BE2C (cell line): ENCODE results near the gene AGPAT2.

Experiments
- DNase-seq: peaks from one replicate; pipeline ENCODE4 v3.0.0-alpha.2; 2020
- H3K27me3 ChIP-seq: fragments of 250-450 bp; sonication (Bioruptor Pico); 2 replicates; pipeline ENCODE4 v1.5.1; 2020; ENCODE audit warnings: mild to moderate bottlenecking
- H3K36me3 ChIP-seq: fragments of 250-450 bp; sonication (Bioruptor Pico); 2 replicates; pipeline ENCODE4 v1.5.1; 2020; ENCODE audit warnings: mild to moderate bottlenecking
- H3K4me1 ChIP-seq: fragments of 250-450 bp; sonication (Bioruptor Pico); 2 replicates; pipeline ENCODE4 v1.5.1; 2020
- H3K4me3 ChIP-seq: 2 replicates; pipeline ENCODE4 v1.5.1; 2011; ENCODE audit warnings: low read depth, low read length
- H3K9me3 ChIP-seq: fragments of 250-450 bp; sonication (Bioruptor Pico); 2 replicates; pipeline ENCODE4 v1.5.1; 2020
- CTCF ChIP-seq: IDR thresholded peaks from 2 replicates; pipeline ENCODE4 v1.5.1; 2012; ENCODE audit warnings: mild to moderate bottlenecking, low read depth, low read length

Gene AGPAT2

GRCh38 chr9:136650021-136650420 is 37.2 kb downstream of the AGPAT2 start:
- Histone ChIP-seq H3K9me3 (no peaks in the 10 kb centered on the region), H3K36me3 (no peaks in the 10 kb centered on the region), H3K4me1 (peaks cover 12% of the 10 kb centered on the region), H3K27me3 (no peaks in the 10 kb centered on the region), H3K4me3 (no peak overlapping the region)
- no peak for DNase-seq
- TF ChIP-seq CTCF = no peak

- no peak for TF ChIP-seq CTCF
- peak; percentile 83 for DNase-seq
- Histone ChIP-seq H3K4me1 (peaks cover 12% of the 10 kb centered on the region), H3K27me3 (no peaks in the 10 kb centered on the region), H3K9me3 (no peaks in the 10 kb centered on the region), H3K36me3 (no peaks in the 10 kb centered on the region), H3K4me3 (no peak overlapping the region)
Measured at GRCh38 chr9:136648751-136649150, 38.5 kb downstream of the AGPAT2 start.

GRCh38 chr9:136646827-136647711 is 40.2 kb downstream of the AGPAT2 start:
- no peaks in the 10 kb centered on the region for H3K36me3 ChIP-seq
- H3K9me3 ChIP-seq = no peaks in the 10 kb centered on the region
- peaks cover 12% of the 10 kb centered on the region for H3K4me1 ChIP-seq
- H3K27me3 ChIP-seq = no peaks in the 10 kb centered on the region
- peak; percentile 14 for DNase-seq
- no peak for TF ChIP-seq CTCF
- no peak overlapping the region for H3K4me3 ChIP-seq

- peaks cover 12% of the 10 kb centered on the region for H3K4me1 ChIP-seq
- H3K27me3 ChIP-seq = no peaks in the 10 kb centered on the region
- no peak overlapping the region for H3K4me3 ChIP-seq
- DNase-seq = peak; percentile 87
- H3K36me3 ChIP-seq = no peaks in the 10 kb centered on the region
- TF ChIP-seq CTCF = peak; percentile 16; the same call in 1 of the 2 replicates
- no peaks in the 10 kb centered on the region for H3K9me3 ChIP-seq
Measured at GRCh38 chr9:136645903-136646754, 41.1 kb downstream of the AGPAT2 start.

GRCh38 chr9:136645352-136645902 is 41.8 kb downstream of the AGPAT2 start:
- H3K4me3 ChIP-seq = no peak overlapping the region
- H3K27me3 ChIP-seq = no peaks in the 10 kb centered on the region
- DNase-seq = no peak
- TF ChIP-seq CTCF = no peak
- H3K9me3 ChIP-seq = no peaks in the 10 kb centered on the region
- no peaks in the 10 kb centered on the region for H3K36me3 ChIP-seq
- peaks cover 12% of the 10 kb centered on the region for H3K4me1 ChIP-seq
